GM12878 (cell line): ENCODE data around the gene SAYSD1.

Source experiments
- CEBPB ChIP-seq, 2 experiments: fragments of 150-350 bp in 1 of 2; IDR thresholded peaks; 2 replicates each; pipeline ENCODE4 v1.6.1; 2012 to 2014; ENCODE audit warnings: low read depth in 2 of 2, low read length in 2 of 2, borderline replicate concordance in 1 of 2, inconsistent platforms in 1 of 2
- NBN ChIP-seq: fragments of 450-650 bp; IDR thresholded peaks from 2 replicates; pipeline ENCODE4 v1.6.1; 2016
- SMC3 ChIP-seq: IDR thresholded peaks from 2 replicates; pipeline ENCODE4 v1.6.1; 2011; ENCODE audit warnings: low read length, improper control_type of control experiment, borderline replicate concordance
- TCF7 ChIP-seq: IDR thresholded peaks from 2 replicates; pipeline ENCODE4 v1.6.1; 2014; ENCODE audit warnings: antibody characterized with exemption, borderline replicate concordance

GRCh38 chr6:39061588-39061987 lies 53.4 kb downstream of the SAYSD1 start:
- no peak for TF ChIP-seq CEBPB (IDR thresholded peaks at IDR 0.05; ENCODE audit: borderline replicate concordance in 1 of 2, low read depth in 2 of 2, low read length in 2 of 2)
- TF ChIP-seq NBN: no peak
- TF ChIP-seq TCF7: no peak
- TF ChIP-seq SMC3: no peak
